NB4 (cell line): ENCODE data around the gene FHIT.

Experiments used
- DNase-seq: peaks from one replicate; pipeline ENCODE4 v3.0.0; 2010; ENCODE audit warnings: low read depth
- H3K4me3 ChIP-seq: one replicate; pipeline ENCODE4 v1.5.1; 2011; ENCODE audit warnings: mild to moderate bottlenecking, low read depth, low read length, moderate library complexity
- CTCF ChIP-seq: IDR thresholded peaks from one replicate; pipeline ENCODE4 v1.5.1; 2012; ENCODE audit warnings: low read depth, low read length
- MAX ChIP-seq: IDR thresholded peaks from 2 replicates; pipeline ENCODE4 v1.6.1; 2011; ENCODE audit warnings: low read depth, low read length
- MYC ChIP-seq: IDR thresholded peaks from 2 replicates; pipeline ENCODE4 v1.6.1; 2011; ENCODE audit warnings: low read depth, low read length
- POLR2A ChIP-seq: IDR thresholded peaks from 2 replicates; pipeline ENCODE4 v1.6.1; 2011; ENCODE audit warnings: mild to moderate bottlenecking; ENCODE audit not compliant: insufficient read length; ENCODE audit errors: extremely low read depth

The FHIT gene

DNA sequence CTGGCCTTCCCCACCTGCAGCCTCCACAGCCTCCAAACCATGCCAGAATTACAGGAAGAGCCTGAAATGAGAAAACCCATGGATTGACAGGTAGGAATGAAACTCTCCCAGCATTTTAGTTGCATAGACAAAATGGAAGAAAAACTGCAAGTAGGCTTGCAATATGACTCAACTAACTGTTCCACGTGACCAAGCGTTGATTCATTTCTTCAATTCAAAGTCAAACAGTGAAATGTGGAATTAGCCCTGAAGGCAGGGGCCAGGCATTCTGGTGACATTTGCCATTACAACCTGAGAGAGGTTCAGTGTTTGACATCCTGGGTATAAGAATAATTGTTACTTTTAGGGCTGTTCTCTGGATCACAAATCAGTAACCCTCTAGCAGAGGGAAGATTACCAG is 1525.0 kb downstream of the FHIT start:
- DNase-seq: no peak
- TF ChIP-seq MYC (no peak), POLR2A (no peak), MAX (no peak)
- no peak overlapping the region for H3K4me3 ChIP-seq

DNA sequence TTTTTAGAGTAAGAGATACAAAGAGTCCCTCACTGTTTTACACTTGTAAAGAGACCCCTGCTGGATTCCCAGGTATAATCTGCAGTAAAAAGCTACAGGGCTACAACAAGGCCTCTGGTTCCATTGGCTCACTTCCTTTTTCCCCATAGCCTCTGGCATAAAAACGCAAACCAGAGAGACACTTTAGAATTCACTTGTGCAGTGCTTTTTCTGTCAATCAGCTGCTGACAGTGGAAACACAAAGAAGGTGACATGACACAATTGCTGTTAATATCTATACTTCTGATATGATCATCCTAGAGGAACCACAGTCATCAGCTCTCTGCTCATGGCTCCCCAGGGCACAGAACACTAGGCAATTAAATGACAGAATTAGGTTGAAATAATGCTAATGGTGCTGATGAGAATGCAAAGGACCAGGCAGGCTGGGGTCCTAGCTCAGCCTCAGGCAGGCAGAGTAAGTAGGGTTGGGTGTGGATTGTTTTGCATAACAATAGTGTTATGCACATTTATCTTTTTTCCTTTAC is 1533.5 kb downstream of the FHIT start:
- no peak for TF ChIP-seq CTCF
- no peak for TF ChIP-seq POLR2A
- no peak for TF ChIP-seq MAX
- TF ChIP-seq MYC: no peak
- DNase-seq: no peak
- H3K4me3 ChIP-seq: no peak overlapping the region

- no peak for TF ChIP-seq MAX
- TF ChIP-seq POLR2A: no peak
- TF ChIP-seq MYC: no peak
- DNase-seq: no peak
- H3K4me3 ChIP-seq: no peak overlapping the region
Measured at GRCh38 chr3:59714066-59714465, 1537.2 kb downstream of the FHIT start.

DNA sequence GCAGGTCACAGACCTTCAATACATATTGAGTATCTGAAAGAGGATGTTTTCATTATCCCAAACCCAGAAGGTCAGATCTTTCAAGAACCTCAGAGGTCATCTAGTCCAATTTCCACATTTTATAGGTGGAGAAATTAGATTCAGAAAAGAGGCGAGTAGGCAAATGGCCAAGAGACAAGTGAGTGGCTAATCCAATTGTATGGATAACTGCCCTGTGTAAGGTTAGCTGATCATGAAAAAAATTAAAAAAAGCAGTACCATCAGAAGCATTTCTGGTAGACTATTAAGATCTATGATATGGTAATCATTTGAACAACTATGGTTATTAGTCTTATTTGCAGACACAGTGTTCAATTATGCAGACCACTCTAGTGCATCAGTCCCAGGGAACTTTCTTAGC is 1540.7 kb downstream of the FHIT start:
- H3K4me3 ChIP-seq: no peak overlapping the region
- DNase-seq: no peak
- no peak for TF ChIP-seq CTCF
- no peak for TF ChIP-seq POLR2A
- TF ChIP-seq MAX: no peak
- no peak for TF ChIP-seq MYC

- peak; percentile 9 for DNase-seq
- no peak for TF ChIP-seq MAX
- TF ChIP-seq MYC: no peak
- no peak for TF ChIP-seq POLR2A
- TF ChIP-seq CTCF: no peak
- H3K4me3 ChIP-seq: no peak overlapping the region
Measured at GRCh38 chr3:59709702-59710553, 1541.3 kb downstream of the FHIT start.

DNA sequence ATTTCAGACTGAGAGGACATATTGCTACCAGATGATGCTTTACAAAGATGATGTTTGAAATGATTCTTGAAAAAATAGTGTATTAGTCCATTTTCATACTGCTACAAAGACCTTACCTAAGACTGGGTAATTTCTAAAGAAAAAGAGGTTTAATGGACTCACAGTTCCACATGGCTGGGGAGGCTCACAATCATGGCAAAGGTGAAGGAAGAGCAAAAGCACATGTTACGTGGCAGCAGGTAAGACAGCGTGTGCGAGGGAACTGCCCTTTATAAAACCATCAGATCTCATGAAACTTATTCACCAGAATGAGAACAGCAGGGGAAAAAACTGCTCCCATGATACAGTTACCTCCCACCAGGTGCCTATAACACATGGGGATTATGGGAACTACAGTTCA is 1543.0 kb downstream of the FHIT start:
- TF ChIP-seq MAX (no peak), CTCF (no peak), POLR2A (no peak), MYC (no peak)
- DNase-seq: no peak
- H3K4me3 ChIP-seq: no peak overlapping the region
